ENCODE data around the gene ADCY6. TPM values are rescaled to one million over a fixed set of nuclear protein-coding genes. Genes with fewer than 3 reads are reported as not detected.
A peak's percentile ranks its signal among the peaks of the same experiment; 100 is the strongest.

Gene ADCY6
- total RNA-seq, 4 donors from 2014 or later: 23.6 to 45.5 (median 30.3) TPM

- H3K4me3 ChIP-seq (replicated peaks in 1 of 3): no peak overlapping the region
- no peak overlapping the region for H3K27ac ChIP-seq
- intact Hi-C loops (cut with DNase I): no loop called here
- no peaks in the 10 kb centered on the region for H3K27me3 ChIP-seq
- 95% methylated on average over 4 of the region's 4 CpGs for WGBS, 2 donors
- H3K36me3 ChIP-seq: peaks cover 0 to 4% of the 10 kb centered on the region in 2 donors
- no peak for DNase-seq
- peaks cover 23 to 38% of the 10 kb centered on the region in 2 donors for H3K4me1 ChIP-seq
- TF ChIP-seq, protein P1, sequence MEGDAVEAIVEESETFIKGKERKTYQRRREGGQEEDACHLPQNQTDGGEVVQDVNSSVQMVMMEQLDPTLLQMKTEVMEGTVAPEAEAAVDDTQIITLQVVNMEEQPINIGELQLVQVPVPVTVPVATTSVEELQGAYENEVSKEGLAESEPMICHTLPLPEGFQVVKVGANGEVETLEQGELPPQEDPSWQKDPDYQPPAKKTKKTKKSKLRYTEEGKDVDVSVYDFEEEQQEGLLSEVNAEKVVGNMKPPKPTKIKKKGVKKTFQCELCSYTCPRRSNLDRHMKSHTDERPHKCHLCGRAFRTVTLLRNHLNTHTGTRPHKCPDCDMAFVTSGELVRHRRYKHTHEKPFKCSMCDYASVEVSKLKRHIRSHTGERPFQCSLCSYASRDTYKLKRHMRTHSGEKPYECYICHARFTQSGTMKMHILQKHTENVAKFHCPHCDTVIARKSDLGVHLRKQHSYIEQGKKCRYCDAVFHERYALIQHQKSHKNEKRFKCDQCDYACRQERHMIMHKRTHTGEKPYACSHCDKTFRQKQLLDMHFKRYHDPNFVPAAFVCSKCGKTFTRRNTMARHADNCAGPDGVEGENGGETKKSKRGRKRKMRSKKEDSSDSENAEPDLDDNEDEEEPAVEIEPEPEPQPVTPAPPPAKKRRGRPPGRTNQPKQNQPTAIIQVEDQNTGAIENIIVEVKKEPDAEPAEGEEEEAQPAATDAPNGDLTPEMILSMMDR (IDR thresholded peaks at IDR 0.05): no peak
- TF ChIP-seq POLR2A (IDR thresholded peaks at IDR 0.05): no peak
- H3K9me3 ChIP-seq: no peaks in the 10 kb centered on the region
Observed at GRCh38 chr12:48783432-48783831, 5.5 kb downstream of the ADCY6 start.

DNA sequence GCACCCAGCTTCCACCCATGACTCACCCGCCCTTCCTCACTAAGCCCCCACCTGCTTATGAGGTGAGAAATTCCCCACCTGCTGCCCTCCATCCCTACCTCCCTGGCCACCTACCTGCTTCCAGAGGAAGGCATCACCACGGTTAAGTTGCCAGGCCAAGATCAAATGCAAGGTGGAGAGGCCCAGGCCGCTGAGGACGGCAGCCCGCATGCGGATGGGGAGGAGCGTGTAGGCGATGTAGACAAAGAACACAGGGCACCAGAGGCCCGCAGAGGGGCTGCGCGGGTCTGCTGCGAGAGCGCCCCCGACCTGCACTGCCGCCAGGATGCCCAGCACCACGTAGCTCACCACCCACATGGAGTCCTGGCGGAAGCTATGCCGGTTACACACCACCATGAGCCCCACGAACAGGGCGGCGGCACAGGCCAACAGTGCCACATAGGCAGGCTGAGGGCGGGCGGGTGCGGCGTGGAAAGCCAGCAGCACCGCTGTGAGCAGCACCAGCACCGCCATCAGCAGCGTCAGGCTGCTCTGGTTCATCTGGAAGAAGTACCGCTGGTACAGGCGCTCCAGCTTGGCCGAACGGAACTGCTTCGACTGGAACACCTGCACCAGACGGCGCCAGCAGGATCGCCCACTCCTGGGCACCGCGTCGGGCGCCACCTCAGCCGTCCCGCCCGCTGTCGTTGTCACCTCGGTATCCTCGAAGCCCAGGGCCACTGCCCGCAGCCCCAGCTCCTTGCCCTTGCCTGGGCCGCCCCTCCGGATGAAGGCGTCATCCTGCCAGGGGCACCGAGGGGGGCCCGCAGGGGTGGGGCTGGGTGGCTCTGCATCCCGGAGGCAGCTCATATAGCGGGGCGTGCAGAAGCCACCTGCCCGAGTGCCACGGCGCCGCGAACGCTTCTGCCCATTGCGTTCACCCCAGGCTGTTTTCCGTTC lies 6.2 kb downstream of the ADCY6 start:
- no peak for TF ChIP-seq POLR2A (IDR thresholded peaks at IDR 0.05)
- TF ChIP-seq, protein P1 (IDR thresholded peaks at IDR 0.05): no peak
- 89 to 90% methylated on average over 36 to 52 of the region's 63 CpGs for WGBS, 2 donors
- Histone ChIP-seq H3K36me3 (peaks cover 0 to 4% of the 10 kb centered on the region in 2 donors), H3K4me3 (replicated peaks in 1 of 3) (no peak overlapping the region), H3K9me3 (no peaks in the 10 kb centered on the region), H3K27ac (no peak overlapping the region), H3K27me3 (no peaks in the 10 kb centered on the region), H3K4me1 (peaks cover 20 to 36% of the 10 kb centered on the region in 2 donors)
- intact Hi-C loops (cut with DNase I): no loop called here
- DNase-seq: no peak

DNA sequence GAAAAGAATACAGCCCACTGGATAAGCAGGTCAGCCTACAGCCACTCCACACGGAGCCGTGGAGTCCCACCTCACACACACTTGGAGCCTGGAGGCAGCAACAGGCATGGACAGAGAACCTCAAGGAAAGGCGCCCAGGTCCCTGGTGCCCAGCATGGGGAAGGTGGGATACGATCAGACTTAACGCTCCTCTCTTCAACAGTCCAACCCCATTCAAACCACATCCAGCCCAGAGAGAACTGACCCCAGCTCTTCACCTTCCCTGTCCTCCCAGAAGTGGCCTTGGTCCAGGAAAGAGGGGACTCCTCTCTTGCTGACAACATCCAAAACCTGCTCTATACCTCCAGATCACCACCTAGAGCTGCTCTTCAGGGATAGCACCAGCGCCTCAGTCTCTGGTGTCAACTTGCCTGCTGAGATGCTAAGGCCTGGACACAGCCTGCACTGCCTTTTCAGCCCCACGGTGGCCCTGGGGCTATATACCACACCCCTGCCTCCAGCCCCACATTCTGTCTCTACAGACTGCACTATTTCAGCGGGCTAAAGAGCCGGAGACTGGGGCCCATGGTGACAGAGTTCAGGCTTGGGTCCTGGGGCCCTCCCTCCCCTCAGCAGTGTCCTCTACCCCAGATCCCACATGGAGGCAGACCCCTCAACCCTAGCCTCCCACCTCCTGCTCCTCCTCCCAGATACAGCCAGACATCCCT lies 7.0 kb downstream of the ADCY6 start:
- peaks cover 0 to 4% of the 10 kb centered on the region in 2 donors for H3K36me3 ChIP-seq
- H3K27ac ChIP-seq: no peak overlapping the region
- no peak overlapping the region for H3K4me3 ChIP-seq (replicated peaks in 1 of 3)
- no peaks in the 10 kb centered on the region for H3K27me3 ChIP-seq
- intact Hi-C loops (cut with DNase I): no loop called here
- peaks cover 12 to 28% of the 10 kb centered on the region in 2 donors for H3K4me1 ChIP-seq
- DNase-seq: no peak
- no peaks in the 10 kb centered on the region for H3K9me3 ChIP-seq
- 85 to 89% methylated on average over 9 of the region's 9 CpGs for WGBS, 2 donors
- no peak for TF ChIP-seq POLR2A (IDR thresholded peaks at IDR 0.05)
- TF ChIP-seq, protein P1 (IDR thresholded peaks at IDR 0.05): no peak

DNA sequence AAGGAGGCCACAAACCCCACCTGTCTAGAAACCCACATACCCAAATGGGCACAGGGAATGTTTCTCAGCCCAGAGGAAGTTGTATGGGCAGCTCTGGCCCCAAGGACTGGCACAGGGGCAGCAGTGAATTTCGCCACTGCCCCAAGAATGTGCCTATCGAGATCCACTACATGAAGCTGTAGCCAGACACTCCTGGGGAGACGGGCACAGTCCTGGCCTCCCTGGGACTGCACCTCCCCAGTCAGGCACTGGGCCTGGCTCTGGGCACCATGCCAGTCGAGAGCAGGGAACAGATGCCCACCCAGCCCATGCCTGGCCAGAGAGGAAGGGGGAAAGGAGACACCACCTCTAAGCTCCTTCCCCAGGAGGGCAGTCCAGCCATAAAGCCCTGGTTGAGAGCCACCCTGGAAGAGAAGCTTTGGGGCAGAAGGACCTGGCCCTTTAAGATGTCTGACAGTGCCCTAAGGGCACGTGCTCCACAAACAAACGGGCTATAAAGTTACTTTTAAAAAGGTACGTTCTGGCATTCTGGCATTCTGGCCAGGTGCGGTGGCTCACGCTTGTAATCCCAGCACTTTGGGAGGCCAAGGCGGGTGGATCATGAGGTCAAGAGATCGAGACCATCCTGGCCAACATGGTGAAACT lies 8.4 kb downstream of the ADCY6 start:
- DNase-seq: no peak
- no peak for TF ChIP-seq POLR2A (IDR thresholded peaks at IDR 0.05)
- TF ChIP-seq, protein P1 (IDR thresholded peaks at IDR 0.05): no peak
- peaks cover 1 to 10% of the 10 kb centered on the region in 2 donors for H3K36me3 ChIP-seq
- peaks cover 9 to 23% of the 10 kb centered on the region in 2 donors for H3K4me1 ChIP-seq
- no peaks in the 10 kb centered on the region for H3K9me3 ChIP-seq
- intact Hi-C loops (cut with DNase I): no loop called here
- no peak overlapping the region for H3K4me3 ChIP-seq (replicated peaks in 1 of 3)
- peak overlapping the region; percentile 15 to 24 (median 17) for H3K27ac ChIP-seq
- H3K27me3 ChIP-seq: no peaks in the 10 kb centered on the region
- 70 to 77% methylated on average over 9 to 10 of the region's 11 CpGs for WGBS, 2 donors
